DND-41 (cell line): Measurements from ENCODE around the gene HRH2.
"Not testable (repeated sequence)": the region's sequence is repeated elsewhere in the genome, so short reads cannot be mapped to it uniquely, and the experiment has no call there.

Experiments used
- ATAC-seq: fragments of 200-7000 bp; cut with Tn5 transposase; 3 replicates; pipeline ENCODE4 v1.9.1; 2021; ENCODE audit warnings: low read depth; ENCODE audit not compliant: insufficient read depth
- DNase-seq: peaks from one replicate; pipeline ENCODE4 v3.0.0-alpha.2; 2020
- H2AFZ ChIP-seq: 2 replicates; pipeline ENCODE4 v1.6.0; 2012; ENCODE audit warnings: low read depth, low read length
- H3K27ac ChIP-seq: 2 replicates; pipeline ENCODE4 v1.5.1; 2012; ENCODE audit warnings: low read length, inconsistent platforms
- H3K27me3 ChIP-seq: fragments of 200-600 bp; sonication (generic); 2 replicates; pipeline ENCODE4 v1.6.0; 2012; ENCODE audit warnings: low read length, mild to moderate bottlenecking, inconsistent platforms; ENCODE audit not compliant: insufficient read depth, poor library complexity
- H3K36me3 ChIP-seq: 2 replicates; pipeline ENCODE4 v1.5.1; 2012; ENCODE audit warnings: low read length, inconsistent platforms; ENCODE audit not compliant: insufficient read depth
- H3K4me1 ChIP-seq: 2 replicates; pipeline ENCODE4 v1.5.1; 2012; ENCODE audit warnings: mild to moderate bottlenecking, low read length; ENCODE audit not compliant: insufficient read depth
- H3K4me2 ChIP-seq: 2 replicates; pipeline ENCODE4 v1.6.0; 2012; ENCODE audit warnings: mild to moderate bottlenecking, moderate library complexity, low read length, inconsistent platforms; ENCODE audit not compliant: insufficient read depth
- H3K4me3 ChIP-seq, 2 experiments: fragments of 200-600 bp in 1 of 2; shearing (Covaris generic) in 1 of 2; 2 replicates each; pipeline ENCODE4 v1.5.1; 2012 to 2016; ENCODE audit warnings: inconsistent platforms in 2 of 2, low read length in 2 of 2, mild to moderate bottlenecking in 2 of 2, low read depth in 1 of 2, moderate library complexity in 1 of 2
- H3K79me2 ChIP-seq: 2 replicates; pipeline ENCODE4 v1.6.0; 2012; ENCODE audit warnings: low read length, inconsistent platforms; ENCODE audit not compliant: insufficient read depth
- H3K9ac ChIP-seq: 2 replicates; pipeline ENCODE4 v1.6.0; 2012; ENCODE audit warnings: low read depth, mild to moderate bottlenecking, inconsistent platforms, low read length, moderate library complexity
- H3K9me3 ChIP-seq: 2 replicates; pipeline ENCODE4 v1.5.1; 2012; ENCODE audit warnings: low read length, moderate library complexity, mild to moderate bottlenecking, inconsistent platforms; ENCODE audit not compliant: insufficient read depth, severe bottlenecking
- H4K20me1 ChIP-seq: 2 replicates; pipeline ENCODE4 v1.6.0; 2012; ENCODE audit warnings: low read length; ENCODE audit not compliant: insufficient read depth
- CTCF ChIP-seq: IDR thresholded peaks from 2 replicates; pipeline ENCODE4 v1.5.1; 2012; ENCODE audit warnings: borderline replicate concordance, low read length, moderate library complexity, mild to moderate bottlenecking; ENCODE audit not compliant: poor library complexity, severe bottlenecking; ENCODE audit errors: extremely low read depth
- EZH2 ChIP-seq: IDR thresholded peaks from 3 replicates; pipeline ENCODE4 v1.6.1; 2012; ENCODE audit warnings: borderline replicate concordance, low read depth, mild to moderate bottlenecking, moderate library complexity, low read length, inconsistent platforms; ENCODE audit not compliant: severe bottlenecking

Gene HRH2

GRCh38 chr5:175717837-175718236, 60.0 kb downstream of the HRH2 start:
- Histone ChIP-seq H3K9me3 (peaks cover 4% of the 10 kb centered on the region), H3K4me2 (no peak overlapping the region), H3K27me3 (no peaks in the 10 kb centered on the region), H3K27ac (no peak overlapping the region), H3K9ac (no peak overlapping the region), H3K36me3 (no peaks in the 10 kb centered on the region), H3K79me2 (no peaks in the 10 kb centered on the region), H3K4me3 (no peak overlapping the region), H2AFZ (no peak overlapping the region), H3K4me1 (no peaks in the 10 kb centered on the region), H4K20me1 (no peaks in the 10 kb centered on the region)
- DNase-seq (no peak), ATAC-seq (no peak)
- no peak for TF ChIP-seq CTCF
- TF ChIP-seq EZH2: no peak

- TF ChIP-seq EZH2: no peak
- TF ChIP-seq CTCF: peak; percentile 75
- ATAC-seq (peak; percentile 77), DNase-seq (peak; percentile 74)
- no peak overlapping the region for H2AFZ ChIP-seq
- no peaks in the 10 kb centered on the region for H3K79me2 ChIP-seq
- H3K4me2 ChIP-seq: no peak overlapping the region
- no peaks in the 10 kb centered on the region for H4K20me1 ChIP-seq
- H3K9ac ChIP-seq: no peak overlapping the region
- no peaks in the 10 kb centered on the region for H3K4me1 ChIP-seq
- no peaks in the 10 kb centered on the region for H3K27me3 ChIP-seq
- no peak overlapping the region for H3K27ac ChIP-seq
- no peaks in the 10 kb centered on the region for H3K36me3 ChIP-seq
- no peak overlapping the region for H3K4me3 ChIP-seq
- peaks cover 4% of the 10 kb centered on the region for H3K9me3 ChIP-seq
Measured at GRCh38 chr5:175718401-175719108, 60.7 kb downstream of the HRH2 start.

GRCh38 chr5:175719109-175719432, 61.2 kb downstream of the HRH2 start:
- not testable (repeated sequence) for H3K9me3 ChIP-seq, H3K4me3 ChIP-seq, H3K36me3 ChIP-seq, H3K79me2 ChIP-seq, H3K4me1 ChIP-seq, H4K20me1 ChIP-seq, DNase-seq, H3K27me3 ChIP-seq, H2AFZ ChIP-seq, H3K27ac ChIP-seq, H3K4me2 ChIP-seq, ATAC-seq, H3K9ac ChIP-seq

- TF ChIP-seq CTCF (no peak), EZH2 (no peak)
- H2AFZ ChIP-seq: no peak overlapping the region
- H3K4me3 ChIP-seq: no peak overlapping the region
- H3K79me2 ChIP-seq: no peaks in the 10 kb centered on the region
- peaks cover 2% of the 10 kb centered on the region for H4K20me1 ChIP-seq
- no peaks in the 10 kb centered on the region for H3K9me3 ChIP-seq
- H3K4me1 ChIP-seq: no peaks in the 10 kb centered on the region
- no peak for DNase-seq
- H3K36me3 ChIP-seq: no peaks in the 10 kb centered on the region
- no peak overlapping the region for H3K9ac ChIP-seq
- no peak overlapping the region for H3K4me2 ChIP-seq
- no peaks in the 10 kb centered on the region for H3K27me3 ChIP-seq
- no peak overlapping the region for H3K27ac ChIP-seq
- ATAC-seq: no peak
Measured at GRCh38 chr5:175724314-175725275, 66.7 kb downstream of the HRH2 start.
